ENCODE measurements around the gene CDC45. TPM values are rescaled to one million over a fixed set of nuclear protein-coding genes. Genes with fewer than 3 reads are reported as not detected.

The CDC45 gene
- total and polyA plus RNA-seq, 4 donors = 4.0 to 8.5 (median 7.7) TPM

GRCh38 chr22:19559956-19560355 lies 80.2 kb downstream of the CDC45 start:
- H3K36me3 ChIP-seq (ENCODE audit: control insufficient read depth, insufficient read depth, low read length) = no peaks in the 10 kb centered on the region
- no peak for DNase-seq (ENCODE audit: low read depth in 4 of 6, low spot score in 6 of 6)
- H3K27ac ChIP-seq (ENCODE audit: low read depth, low read length) = no peak overlapping the region
- 100% methylated on average over 2 of the region's 2 CpGs for WGBS (ENCODE audit: insufficient coverage)
- no peaks in the 10 kb centered on the region for H3K9me3 ChIP-seq (ENCODE audit: control insufficient read depth, insufficient read depth, low read length)
- H3K4me3 ChIP-seq (ENCODE audit: low read depth, low read length) = no peak overlapping the region
- H3K4me1 ChIP-seq (ENCODE audit: control insufficient read depth, insufficient read depth, low read length) = no peaks in the 10 kb centered on the region
- H3K27me3 ChIP-seq (ENCODE audit: control insufficient read depth, insufficient read depth, low read length) = no peaks in the 10 kb centered on the region

GRCh38 chr22:19565382-19566278 lies 85.9 kb downstream of the CDC45 start:
- H3K4me1 ChIP-seq (ENCODE audit: control insufficient read depth, insufficient read depth, low read length) = peaks cover 8% of the 10 kb centered on the region
- no peaks in the 10 kb centered on the region for H3K27me3 ChIP-seq (ENCODE audit: control insufficient read depth, insufficient read depth, low read length)
- no peaks in the 10 kb centered on the region for H3K9me3 ChIP-seq (ENCODE audit: control insufficient read depth, insufficient read depth, low read length)
- DNase-seq (ENCODE audit: low read depth in 4 of 6, low spot score in 6 of 6) = no peak
- no peak overlapping the region for H3K27ac ChIP-seq (ENCODE audit: low read depth, low read length)
- 83% methylated on average over 6 of the region's 11 CpGs for WGBS (ENCODE audit: insufficient coverage)
- no peaks in the 10 kb centered on the region for H3K36me3 ChIP-seq (ENCODE audit: control insufficient read depth, insufficient read depth, low read length)
- no peak overlapping the region for H3K4me3 ChIP-seq (ENCODE audit: low read depth, low read length)

GRCh38 chr22:19566279-19567156 lies 86.8 kb downstream of the CDC45 start:
- Histone ChIP-seq H3K9me3 (ENCODE audit: control insufficient read depth, insufficient read depth, low read length) (no peaks in the 10 kb centered on the region), H3K27ac (ENCODE audit: low read depth, low read length) (no peak overlapping the region), H3K27me3 (ENCODE audit: control insufficient read depth, insufficient read depth, low read length) (no peaks in the 10 kb centered on the region), H3K4me3 (ENCODE audit: low read depth, low read length) (no peak overlapping the region), H3K4me1 (ENCODE audit: control insufficient read depth, insufficient read depth, low read length) (peaks cover 8% of the 10 kb centered on the region), H3K36me3 (ENCODE audit: control insufficient read depth, insufficient read depth, low read length) (no peaks in the 10 kb centered on the region)
- 94% methylated on average over 50 of the region's 52 CpGs for WGBS (ENCODE audit: insufficient coverage)
- peak in 1 of 6 donors; percentile 5 for DNase-seq (ENCODE audit: low read depth in 4 of 6, low spot score in 6 of 6)

- DNase-seq (ENCODE audit: low read depth in 4 of 6, low spot score in 6 of 6) = no peak
- Histone ChIP-seq H3K36me3 (ENCODE audit: control insufficient read depth, insufficient read depth, low read length) (no peaks in the 10 kb centered on the region), H3K4me3 (ENCODE audit: low read depth, low read length) (no peak overlapping the region), H3K27ac (ENCODE audit: low read depth, low read length) (no peak overlapping the region), H3K4me1 (ENCODE audit: control insufficient read depth, insufficient read depth, low read length) (peaks cover 8% of the 10 kb centered on the region), H3K9me3 (ENCODE audit: control insufficient read depth, insufficient read depth, low read length) (no peaks in the 10 kb centered on the region), H3K27me3 (ENCODE audit: control insufficient read depth, insufficient read depth, low read length) (no peaks in the 10 kb centered on the region)
- WGBS (ENCODE audit: insufficient coverage) = 85% methylated on average over 24 of the region's 24 CpGs
Observed at GRCh38 chr22:19567157-19568009, 87.7 kb downstream of the CDC45 start.

GRCh38 chr22:19568337-19569275 lies 88.9 kb downstream of the CDC45 start:
- Histone ChIP-seq H3K27ac (ENCODE audit: low read depth, low read length) (no peak overlapping the region), H3K27me3 (ENCODE audit: control insufficient read depth, insufficient read depth, low read length) (no peaks in the 10 kb centered on the region), H3K4me3 (ENCODE audit: low read depth, low read length) (no peak overlapping the region), H3K36me3 (ENCODE audit: control insufficient read depth, insufficient read depth, low read length) (no peaks in the 10 kb centered on the region), H3K9me3 (ENCODE audit: control insufficient read depth, insufficient read depth, low read length) (no peaks in the 10 kb centered on the region), H3K4me1 (ENCODE audit: control insufficient read depth, insufficient read depth, low read length) (peaks cover 8% of the 10 kb centered on the region)
- 86% methylated on average over 7 of the region's 9 CpGs for WGBS (ENCODE audit: insufficient coverage)
- no peak for DNase-seq (ENCODE audit: low read depth in 4 of 6, low spot score in 6 of 6)

GRCh38 chr22:19569276-19569640 lies 89.5 kb downstream of the CDC45 start:
- peaks cover 8% of the 10 kb centered on the region for H3K4me1 ChIP-seq (ENCODE audit: control insufficient read depth, insufficient read depth, low read length)
- no peaks in the 10 kb centered on the region for H3K36me3 ChIP-seq (ENCODE audit: control insufficient read depth, insufficient read depth, low read length)
- no peak overlapping the region for H3K27ac ChIP-seq (ENCODE audit: low read depth, low read length)
- no peaks in the 10 kb centered on the region for H3K27me3 ChIP-seq (ENCODE audit: control insufficient read depth, insufficient read depth, low read length)
- H3K9me3 ChIP-seq (ENCODE audit: control insufficient read depth, insufficient read depth, low read length) = no peaks in the 10 kb centered on the region
- no CpG with 5 or more reads among the region's 1 CpG for WGBS (ENCODE audit: insufficient coverage)
- H3K4me3 ChIP-seq (ENCODE audit: low read depth, low read length) = no peak overlapping the region
- no peak for DNase-seq (ENCODE audit: low read depth in 4 of 6, low spot score in 6 of 6)

- peaks cover 8% of the 10 kb centered on the region for H3K4me1 ChIP-seq (ENCODE audit: control insufficient read depth, insufficient read depth, low read length)
- no peak for DNase-seq (ENCODE audit: low read depth in 4 of 6, low spot score in 6 of 6)
- H3K27me3 ChIP-seq (ENCODE audit: control insufficient read depth, insufficient read depth, low read length) = no peaks in the 10 kb centered on the region
- no peaks in the 10 kb centered on the region for H3K9me3 ChIP-seq (ENCODE audit: control insufficient read depth, insufficient read depth, low read length)
- no peak overlapping the region for H3K4me3 ChIP-seq (ENCODE audit: low read depth, low read length)
- no peak overlapping the region for H3K27ac ChIP-seq (ENCODE audit: low read depth, low read length)
- no peaks in the 10 kb centered on the region for H3K36me3 ChIP-seq (ENCODE audit: control insufficient read depth, insufficient read depth, low read length)
- WGBS (ENCODE audit: insufficient coverage) = 87% methylated on average over 2 of the region's 2 CpGs
Observed at GRCh38 chr22:19569976-19570375, 90.3 kb downstream of the CDC45 start.

Measured in spinal cord (tissue), 10 donors.